DMS53 treated with DMSO at 0.1 percent for 48 hours (cell line): ENCODE data around the gene KLHL12.

Source experiments
- DNase-seq: peaks from one replicate; lab custom pipeline; 2025; ENCODE audit not compliant: unreplicated experiment; lab: John Stamatoyannopoulos, UW

Gene KLHL12

GRCh38 chr1:202888531-202889360, 38.3 kb downstream of the KLHL12 start, which contains the start of gene RABIF:
Gene RABIF (minus strand): TSS chr1:202889149. CDS start chr1:202889098, 51 bp downstream.
- peak; percentile 99 for DNase-seq

- DNase-seq, result peak; percentile 79
Observed at GRCh38 chr1:202888221-202888530, 38.9 kb downstream of the KLHL12 start.

- DNase-seq, result no peak
Observed at GRCh38 chr1:202880961-202881460, 46.0 kb downstream of the KLHL12 start.

GRCh38 chr1:202880062-202880461, 47.0 kb downstream of the KLHL12 start:
- DNase-seq, result no peak

- DNase-seq, result no peak
Observed at GRCh38 chr1:202879128-202879527, 47.9 kb downstream of the KLHL12 start.

- DNase-seq, result no peak
Observed at GRCh38 chr1:202873026-202873425, 54.0 kb downstream of the KLHL12 start.

GRCh38 chr1:202871367-202871766, 55.7 kb downstream of the KLHL12 start:
- DNase-seq, result no peak

GRCh38 chr1:202862679-202863560, 64.1 kb downstream of the KLHL12 start:
- no peak for DNase-seq

GRCh38 chr1:202861420-202862132, 65.5 kb downstream of the KLHL12 start:
- peak; percentile 92 for DNase-seq

GRCh38 chr1:202860744-202861419, 66.2 kb downstream of the KLHL12 start:
- DNase-seq, result peak; percentile 94

- DNase-seq, result no peak
Observed at GRCh38 chr1:202858789-202859414, 68.1 kb downstream of the KLHL12 start.

- DNase-seq, result no peak
Observed at GRCh38 chr1:202858331-202858730, 68.7 kb downstream of the KLHL12 start.

GRCh38 chr1:202857136-202857610, 69.9 kb downstream of the KLHL12 start:
- no peak for DNase-seq

GRCh38 chr1:202856014-202856413, 71.0 kb downstream of the KLHL12 start:
- no peak for DNase-seq

GRCh38 chr1:202854787-202855186, 72.2 kb downstream of the KLHL12 start:
- no peak for DNase-seq

- DNase-seq, result no peak
Observed at GRCh38 chr1:202852163-202852904, 74.7 kb downstream of the KLHL12 start.

GRCh38 chr1:202850593-202851362, 76.3 kb downstream of the KLHL12 start:
- no peak for DNase-seq

- DNase-seq, result no peak
Observed at GRCh38 chr1:202848191-202848542, 78.9 kb downstream of the KLHL12 start.

GRCh38 chr1:202844935-202845334, 82.1 kb downstream of the KLHL12 start:
- no peak for DNase-seq
